GM12865 (cell line): Measurements from ENCODE around the gene AOPEP.
"Not testable (repeated sequence)": the region's sequence is repeated elsewhere in the genome, so short reads cannot be mapped to it uniquely, and the experiment has no call there.

Experiments used
- DNase-seq: peaks from one replicate; pipeline ENCODE4 v3.0.0; 2010; ENCODE audit warnings: low read depth
- H3K4me3 ChIP-seq: 2 replicates; pipeline ENCODE4 v1.5.1; 2011; ENCODE audit warnings: mild to moderate bottlenecking, low read depth, low read length, control low read depth
- TF ChIP-seq, protein P1 (sequence below): IDR thresholded peaks from 2 replicates; pipeline ENCODE4 v1.5.1; 2011; ENCODE audit warnings: low read length, control low read depth, low read depth, inconsistent platforms; ENCODE audit not compliant: insufficient read depth; ENCODE audit errors: missing control alignments

AOPEP gene

DNA sequence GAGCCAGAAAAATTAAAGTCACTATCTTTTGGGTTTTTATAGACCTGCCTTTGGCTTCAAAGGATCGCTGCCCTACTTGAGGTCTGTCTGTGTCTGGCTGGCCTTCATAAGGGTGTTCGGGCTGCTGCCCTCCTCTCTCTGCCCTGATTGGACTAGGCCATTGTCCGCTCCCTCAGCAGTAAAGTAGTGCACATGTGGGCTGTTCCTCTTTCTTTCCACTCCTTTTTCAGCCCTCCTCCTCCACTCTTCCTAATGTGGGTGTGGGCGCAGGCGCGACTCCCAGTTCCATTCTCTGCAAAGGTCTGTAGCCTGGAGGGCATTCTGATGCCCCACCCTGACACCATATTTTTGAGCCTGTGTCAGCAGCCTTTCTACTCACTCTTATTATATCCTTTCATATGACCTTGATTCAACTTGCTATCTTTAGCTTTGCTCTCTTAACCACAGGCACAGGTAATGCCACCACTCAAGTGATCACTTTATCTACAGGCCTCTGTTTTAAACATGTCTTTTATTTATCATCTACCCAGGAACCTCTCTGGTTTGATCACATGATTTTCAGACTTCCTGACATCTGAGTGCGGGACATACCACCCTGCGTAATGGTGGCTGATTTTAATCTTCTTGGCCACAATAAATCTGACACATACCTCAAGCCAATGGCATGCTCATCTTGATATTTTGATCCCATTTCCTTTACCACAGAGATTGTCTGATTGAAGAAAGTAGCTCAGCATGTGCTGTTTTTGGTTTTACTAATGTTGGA is 144.5 kb downstream of the AOPEP start:
- no peak for DNase-seq
- H3K4me3 ChIP-seq: no peak overlapping the region

DNA sequence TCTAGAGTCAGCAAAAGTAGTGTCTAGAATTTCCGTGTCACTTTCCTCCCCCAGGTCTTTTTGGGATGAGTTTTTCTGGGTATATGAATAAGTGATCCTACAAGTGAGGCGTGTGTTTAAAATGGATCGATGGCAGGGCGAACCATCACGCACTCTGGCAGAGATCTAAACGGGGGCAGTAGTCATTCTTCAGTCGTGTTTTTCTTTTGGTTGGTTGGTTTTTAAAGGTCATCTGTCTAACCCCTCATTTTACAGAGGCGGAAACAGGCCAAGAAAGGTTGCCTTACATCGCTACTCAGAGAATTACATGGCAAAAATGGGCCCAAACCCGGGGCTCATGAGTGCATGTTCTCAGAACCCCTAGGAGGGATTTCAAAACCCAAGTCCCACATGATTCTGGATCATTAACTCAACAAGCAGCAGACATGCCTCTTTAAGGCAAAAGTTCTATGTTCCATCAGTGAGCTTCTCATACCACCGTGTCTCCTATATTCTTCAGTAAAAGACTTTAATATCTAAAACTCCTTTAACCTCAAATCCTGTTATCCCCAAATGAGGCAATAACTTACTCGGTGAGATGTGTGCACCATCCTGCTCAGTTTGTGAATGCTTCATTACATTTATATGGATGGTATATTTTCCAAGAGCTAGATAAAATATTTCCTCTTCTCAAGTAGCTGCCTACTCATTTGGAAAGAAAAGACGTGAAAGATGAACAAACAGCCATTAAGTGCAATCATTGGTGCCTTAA is 145.8 kb downstream of the AOPEP start:
- TF ChIP-seq, protein P1, sequence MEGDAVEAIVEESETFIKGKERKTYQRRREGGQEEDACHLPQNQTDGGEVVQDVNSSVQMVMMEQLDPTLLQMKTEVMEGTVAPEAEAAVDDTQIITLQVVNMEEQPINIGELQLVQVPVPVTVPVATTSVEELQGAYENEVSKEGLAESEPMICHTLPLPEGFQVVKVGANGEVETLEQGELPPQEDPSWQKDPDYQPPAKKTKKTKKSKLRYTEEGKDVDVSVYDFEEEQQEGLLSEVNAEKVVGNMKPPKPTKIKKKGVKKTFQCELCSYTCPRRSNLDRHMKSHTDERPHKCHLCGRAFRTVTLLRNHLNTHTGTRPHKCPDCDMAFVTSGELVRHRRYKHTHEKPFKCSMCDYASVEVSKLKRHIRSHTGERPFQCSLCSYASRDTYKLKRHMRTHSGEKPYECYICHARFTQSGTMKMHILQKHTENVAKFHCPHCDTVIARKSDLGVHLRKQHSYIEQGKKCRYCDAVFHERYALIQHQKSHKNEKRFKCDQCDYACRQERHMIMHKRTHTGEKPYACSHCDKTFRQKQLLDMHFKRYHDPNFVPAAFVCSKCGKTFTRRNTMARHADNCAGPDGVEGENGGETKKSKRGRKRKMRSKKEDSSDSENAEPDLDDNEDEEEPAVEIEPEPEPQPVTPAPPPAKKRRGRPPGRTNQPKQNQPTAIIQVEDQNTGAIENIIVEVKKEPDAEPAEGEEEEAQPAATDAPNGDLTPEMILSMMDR: no peak
- H3K4me3 ChIP-seq: no peak overlapping the region
- no peak for DNase-seq

More for the DNA sequence above, 144.5 kb downstream of the AOPEP start:
- TF ChIP-seq, protein P1: no peak

DNA sequence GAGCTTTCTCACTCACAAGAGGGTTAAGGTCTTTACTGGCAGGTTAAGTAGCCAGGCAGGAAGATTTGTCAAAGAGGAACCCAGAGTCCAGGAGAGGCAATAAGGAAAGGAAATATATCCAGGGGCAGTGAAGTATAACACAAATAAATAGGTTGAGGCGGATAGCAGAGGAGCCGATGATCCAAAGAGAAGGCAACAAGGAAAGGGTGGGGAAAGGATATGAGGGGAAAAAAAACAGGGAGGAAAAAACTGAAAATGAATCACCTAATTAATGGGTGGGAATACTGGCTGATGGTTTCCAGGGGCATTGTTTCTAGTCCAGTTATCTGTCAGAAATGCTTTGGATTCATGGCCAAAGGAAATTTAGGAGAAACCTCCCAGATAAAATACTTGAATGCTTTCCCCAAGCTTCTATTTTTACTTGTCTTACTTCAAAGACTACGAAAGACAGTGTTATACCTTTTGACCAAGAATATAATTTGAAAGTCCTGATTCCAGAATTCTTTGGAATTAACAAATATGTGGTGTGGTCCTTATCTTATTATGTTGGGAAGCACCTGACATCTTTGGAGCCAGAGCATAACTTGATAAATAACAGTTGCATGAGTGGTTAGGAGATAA is 146.5 kb downstream of the AOPEP start:
- H3K4me3 ChIP-seq: no peak overlapping the region
- no peak for DNase-seq
- TF ChIP-seq, protein P1: no peak

DNA sequence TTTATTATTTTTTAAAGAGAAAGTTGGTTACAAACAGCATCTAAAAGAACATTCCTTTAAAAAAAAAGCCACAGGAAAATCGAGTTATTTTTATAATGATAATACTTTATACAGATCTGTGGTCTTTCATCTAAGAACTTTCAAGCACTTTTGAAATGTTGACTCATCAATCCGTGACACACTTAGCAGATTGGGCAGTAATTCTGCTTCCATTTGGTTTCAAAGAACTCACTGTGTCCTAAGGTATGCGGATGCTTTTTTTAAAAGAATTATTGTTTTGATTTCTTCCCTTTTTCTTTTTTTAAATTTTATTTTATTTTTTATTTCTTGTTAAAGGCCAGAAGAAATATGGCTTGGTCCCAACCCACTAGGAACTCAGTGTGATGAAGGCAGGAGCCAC is 147.8 kb downstream of the AOPEP start:
- TF ChIP-seq, protein P1: no peak
- H3K4me3 ChIP-seq: no peak overlapping the region
- DNase-seq: no peak

DNA sequence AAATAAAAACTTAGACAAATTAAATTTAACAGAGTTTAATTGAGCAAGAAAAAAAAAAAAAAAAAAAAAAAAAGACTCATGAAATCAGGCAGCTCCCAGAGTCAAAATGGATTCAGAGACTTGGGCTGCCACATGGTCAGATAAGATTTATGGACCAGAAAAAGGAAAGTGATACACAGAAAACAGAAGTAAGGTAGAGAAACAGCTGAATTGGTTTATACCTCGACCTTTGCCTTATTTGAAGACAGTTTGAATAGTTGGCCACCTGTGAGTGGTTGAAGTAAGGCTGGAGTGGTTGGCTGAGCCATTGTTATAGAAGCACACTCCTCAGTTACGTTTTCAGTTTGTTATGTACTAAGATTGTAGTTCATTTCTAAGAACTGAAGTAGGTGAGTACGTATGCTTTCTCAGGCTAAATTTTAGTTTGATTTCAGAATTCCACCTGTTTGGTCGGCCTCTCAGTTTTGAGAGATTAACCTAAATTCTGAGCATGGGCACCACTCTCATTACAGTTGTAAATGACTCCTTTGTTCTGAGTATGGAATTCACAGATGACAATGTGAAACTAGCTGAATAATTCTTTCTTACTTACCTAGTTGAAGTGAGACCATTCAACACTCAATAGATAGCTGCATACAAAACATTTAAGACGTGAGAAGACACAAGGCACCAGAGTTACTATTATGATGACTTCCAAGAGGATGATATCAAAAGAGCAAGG is 149.0 kb downstream of the AOPEP start:
- TF ChIP-seq, protein P1: no peak
- peak; percentile 52 for DNase-seq
- H3K4me3 ChIP-seq: no peak overlapping the region

DNA sequence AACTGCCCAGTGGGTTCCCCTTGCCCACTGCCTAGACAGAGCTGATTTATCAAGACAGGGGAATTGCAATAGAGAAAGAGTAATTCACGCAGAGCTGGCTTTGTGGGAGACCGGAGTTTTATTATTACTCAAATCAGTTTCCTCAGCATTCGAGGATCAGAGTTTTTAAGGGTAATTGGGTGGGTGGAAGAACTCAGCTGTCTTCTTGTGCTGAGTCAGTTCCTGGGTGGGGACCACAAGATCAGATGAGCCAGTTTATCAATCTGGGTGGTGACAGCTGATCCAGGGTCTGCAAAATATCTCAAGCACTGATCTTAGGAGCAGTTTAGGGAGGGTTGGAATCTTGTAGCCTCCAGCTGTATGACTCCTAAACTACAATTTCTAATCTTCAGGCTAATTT is 152.3 kb downstream of the AOPEP start:
- DNase-seq: peak; percentile 25
- H3K4me3 ChIP-seq: not testable (repeated sequence)

DNA sequence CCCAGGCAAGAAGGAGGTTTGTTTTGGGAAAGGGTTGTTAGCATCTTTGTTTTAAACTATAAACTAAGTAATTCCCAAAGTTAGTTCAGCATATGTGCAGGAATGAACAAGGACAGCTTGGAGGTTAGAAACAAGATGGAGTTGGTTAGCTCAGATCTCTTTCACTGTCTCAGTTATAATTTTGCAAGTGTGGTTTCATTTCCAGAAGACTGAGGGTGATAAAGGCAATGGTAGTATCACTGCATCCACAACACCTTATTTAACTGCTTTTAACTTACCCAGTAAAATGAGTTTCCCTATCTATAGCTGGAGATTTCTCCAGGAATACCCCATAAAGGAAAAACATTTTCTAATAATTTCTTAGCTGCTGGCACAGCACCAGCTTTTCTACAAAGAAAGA is 152.7 kb downstream of the AOPEP start:
- no peak for DNase-seq
- TF ChIP-seq, protein P1: no peak
- no peak overlapping the region for H3K4me3 ChIP-seq
